ENCODE results near the gene COL4A2.

DNA sequence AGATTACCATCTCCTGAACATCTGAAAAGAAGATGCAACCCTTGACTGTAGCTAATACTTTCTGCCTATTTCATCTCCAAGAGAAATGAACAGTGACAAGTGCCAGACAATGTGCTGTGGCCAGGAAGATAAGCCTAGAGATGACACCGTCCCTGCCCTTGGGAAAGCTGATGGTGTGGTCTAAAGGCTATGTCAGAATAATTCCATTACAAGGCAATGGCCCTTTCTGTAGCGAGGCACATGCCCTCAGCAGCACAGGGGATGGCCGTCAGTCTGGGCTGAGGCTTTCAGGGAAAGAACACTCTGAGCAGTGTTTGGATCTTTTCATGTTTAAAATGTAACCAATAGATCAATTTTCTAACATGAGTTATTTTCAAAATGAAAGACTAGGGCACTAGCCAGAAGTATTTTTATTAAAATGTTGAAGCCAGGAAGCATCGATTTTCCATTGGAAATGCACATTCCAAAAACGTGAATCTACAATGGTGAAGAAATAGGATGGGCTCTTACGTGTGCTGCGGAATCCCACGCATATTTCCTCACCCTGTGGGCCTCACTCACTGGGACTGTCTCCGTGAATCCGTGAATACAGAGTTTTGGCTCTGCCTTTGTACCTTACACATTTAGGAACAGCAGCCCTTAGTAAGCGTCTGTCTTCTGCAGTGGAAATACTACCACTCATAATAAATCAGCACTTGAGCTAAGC lies 22.2 kb upstream of the COL4A2 start:
- TF ChIP-seq, protein P1, sequence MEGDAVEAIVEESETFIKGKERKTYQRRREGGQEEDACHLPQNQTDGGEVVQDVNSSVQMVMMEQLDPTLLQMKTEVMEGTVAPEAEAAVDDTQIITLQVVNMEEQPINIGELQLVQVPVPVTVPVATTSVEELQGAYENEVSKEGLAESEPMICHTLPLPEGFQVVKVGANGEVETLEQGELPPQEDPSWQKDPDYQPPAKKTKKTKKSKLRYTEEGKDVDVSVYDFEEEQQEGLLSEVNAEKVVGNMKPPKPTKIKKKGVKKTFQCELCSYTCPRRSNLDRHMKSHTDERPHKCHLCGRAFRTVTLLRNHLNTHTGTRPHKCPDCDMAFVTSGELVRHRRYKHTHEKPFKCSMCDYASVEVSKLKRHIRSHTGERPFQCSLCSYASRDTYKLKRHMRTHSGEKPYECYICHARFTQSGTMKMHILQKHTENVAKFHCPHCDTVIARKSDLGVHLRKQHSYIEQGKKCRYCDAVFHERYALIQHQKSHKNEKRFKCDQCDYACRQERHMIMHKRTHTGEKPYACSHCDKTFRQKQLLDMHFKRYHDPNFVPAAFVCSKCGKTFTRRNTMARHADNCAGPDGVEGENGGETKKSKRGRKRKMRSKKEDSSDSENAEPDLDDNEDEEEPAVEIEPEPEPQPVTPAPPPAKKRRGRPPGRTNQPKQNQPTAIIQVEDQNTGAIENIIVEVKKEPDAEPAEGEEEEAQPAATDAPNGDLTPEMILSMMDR (IDR thresholded peaks at IDR 0.05): no peak
- TF ChIP-seq POLR2A (IDR thresholded peaks at IDR 0.05): no peak

Measured in right lobe of liver (tissue), 4 donors.